Gastroesophageal sphincter (tissue), 3 donors: ENCODE data around the gene ERFL.

Experiments used
- CTCF ChIP-seq, 4 experiments: fragments of 200-600 bp in 2 of 4; fragments of 450-650 bp in 2 of 4; sonication (generic) in 1 of 4; IDR thresholded peaks; one replicate each; pipeline ENCODE4 v1.5.1; 2017 to 2019; ENCODE audit warnings: antibody characterized with exemption in 4 of 4, mild to moderate bottlenecking in 2 of 4, moderate library complexity in 2 of 4
- POLR2A ChIP-seq, 2 donors: fragments of 450-650 bp; IDR thresholded peaks; one replicate each; pipeline ENCODE4 v1.6.1; 2017; ENCODE audit warnings: antibody characterized with exemption in 2 of 2, mild to moderate bottlenecking in 2 of 2, moderate library complexity in 1 of 2
- POLR2AphosphoS5 ChIP-seq: sonication (generic); formaldehyde crosslinking; IDR thresholded peaks from one replicate; pipeline ENCODE4 v1.6.1; 2017; ENCODE audit warnings: antibody characterized with exemption

- TF ChIP-seq CTCF (IDR thresholded peaks at IDR 0.05) (no peak), POLR2A (IDR thresholded peaks at IDR 0.05) (no peak), POLR2AphosphoS5 (no peak)
Observed at GRCh38 chr19:41926763-41927496, 1.3 kb downstream of the ERFL start.
